Neural cell (in vitro differentiated cells): ENCODE data around the gene PID1. TPM values are rescaled to one million over a fixed set of nuclear protein-coding genes. Genes with fewer than 3 reads are reported as not detected.

ENCODE experiments used
- H2AFZ ChIP-seq: fragments of 200-600, 300-800 bp; sonication (generic), shearing (Covaris generic); 2 replicates; pipeline ENCODE4 v1.6.0; 2014; ENCODE audit warnings: low read depth, mild to moderate bottlenecking, antibody characterized with exemption, low read length, moderate library complexity
- H3F3A ChIP-seq: fragments of 200-600 bp; shearing (Covaris generic); 2 replicates; pipeline ENCODE4 v1.6.1; 2016; ENCODE audit warnings: mild to moderate bottlenecking, moderate library complexity, mixed read lengths, antibody characterized with exemption, low read length; ENCODE audit not compliant: insufficient read depth, poor library complexity, severe bottlenecking
- H3K27ac ChIP-seq: fragments of 200-600, 300-800 bp; sonication (generic), shearing (Covaris generic); 2 replicates; pipeline ENCODE4 v1.5.1; 2014; ENCODE audit warnings: mild to moderate bottlenecking, low read length, moderate library complexity
- H3K27me3 ChIP-seq: fragments of 300-800, 200-600 bp; sonication (generic), shearing (Covaris generic); 2 replicates; pipeline ENCODE4 v1.6.0; 2014; ENCODE audit warnings: mild to moderate bottlenecking, low read depth, low read length, moderate library complexity; ENCODE audit not compliant: insufficient read depth
- H3K36me3 ChIP-seq: fragments of 300-800, 200-600 bp; sonication (generic), shearing (Covaris generic); 2 replicates; pipeline ENCODE4 v1.5.1; 2014; ENCODE audit warnings: mild to moderate bottlenecking, antibody characterized with exemption, low read length, moderate library complexity; ENCODE audit not compliant: insufficient read depth
- H3K4me2 ChIP-seq: fragments of 300-800, 200-600 bp; sonication (generic), shearing (Covaris generic); 2 replicates; pipeline ENCODE4 v1.6.0; 2014; ENCODE audit warnings: mild to moderate bottlenecking, low read length
- H3K4me3 ChIP-seq: fragments of 300-800, 200-600 bp; sonication (generic), shearing (Covaris generic); 2 replicates; pipeline ENCODE4 v1.5.1; 2014; ENCODE audit warnings: mild to moderate bottlenecking, low read length, moderate library complexity
- H3K79me2 ChIP-seq: fragments of 200-600 bp; shearing (Covaris generic); replicated peaks from 2 replicates; pipeline ENCODE4 v1.6.0; 2014; ENCODE audit warnings: mild to moderate bottlenecking, low read length, moderate library complexity; ENCODE audit not compliant: insufficient read depth
- H3K9ac ChIP-seq: fragments of 300-800, 200-600 bp; sonication (generic), shearing (Covaris generic); 2 replicates; pipeline ENCODE4 v1.6.1; 2016; ENCODE audit warnings: mild to moderate bottlenecking, low read length, mixed read lengths
- H3K9me2 ChIP-seq: fragments of 200-600 bp; shearing (Covaris generic); 2 replicates; pipeline ENCODE4 v1.6.1; 2016; ENCODE audit warnings: mild to moderate bottlenecking, low read length, mixed read lengths; ENCODE audit not compliant: insufficient read depth
- H3K9me3 ChIP-seq: fragments of 200-600, 300-800 bp; sonication (generic), shearing (Covaris generic); 2 replicates; pipeline ENCODE4 v1.6.1; 2016; ENCODE audit warnings: mild to moderate bottlenecking, mixed run types, low read length, moderate library complexity, mixed read lengths
- H4K20me1 ChIP-seq: fragments of 200-600 bp; shearing (Covaris generic); 2 replicates; pipeline ENCODE4 v1.6.1; 2016; ENCODE audit warnings: mild to moderate bottlenecking, mixed run types; ENCODE audit not compliant: insufficient read depth
- CTCF ChIP-seq: fragments of 450-650 bp; IDR thresholded peaks from 2 replicates; pipeline ENCODE4 v1.5.1; 2014; ENCODE audit warnings: antibody characterized with exemption, mild to moderate bottlenecking, moderate library complexity; ENCODE audit not compliant: poor library complexity, severe bottlenecking
- EZH2 ChIP-seq: fragments of 200-600, 300-800 bp; shearing (Covaris generic), sonication (generic); IDR thresholded peaks from 2 replicates; pipeline ENCODE4 v1.6.1; 2014; ENCODE audit warnings: antibody characterized with exemption, low read length, borderline replicate concordance, mild to moderate bottlenecking; ENCODE audit not compliant: insufficient read depth, poor library complexity, severe bottlenecking
- POLR2AphosphoS5 ChIP-seq: IDR thresholded peaks from 2 replicates; pipeline ENCODE4 v1.6.1; 2012
- RAD21 ChIP-seq: fragments of 450-650 bp; conservative IDR thresholded peaks from 2 replicates; pipeline ENCODE4 v1.6.1; 2014; ENCODE audit warnings: antibody characterized with exemption, mild to moderate bottlenecking, moderate library complexity
- REST ChIP-seq: IDR thresholded peaks from 2 replicates; pipeline ENCODE4 v1.6.1; 2012; ENCODE audit warnings: borderline replicate concordance
- SMC3 ChIP-seq: fragments of 450-650 bp; conservative IDR thresholded peaks from 2 replicates; pipeline ENCODE4 v1.6.1; 2014; ENCODE audit warnings: antibody characterized with exemption, mild to moderate bottlenecking, moderate library complexity; ENCODE audit not compliant: poor library complexity
- polyA plus RNA-seq: library from polyadenylated mRNA; depleted of rRNA; stranded (reverse); fragments of >200 nt; gene quantifications from 2 replicates; pipeline ENCODE4 v1.2.3, GENCODE V29; 2014

Gene PID1
- polyA plus RNA-seq, 1 donor from 2014 or later = 11.0 TPM

- H3K4me3 ChIP-seq = no peak overlapping the region
Observed at GRCh38 chr2:229261076-229261475, 10.0 kb downstream of the PID1 start.

GRCh38 chr2:229257985-229258384 is 13.1 kb downstream of the PID1 start:
- no peak overlapping the region for H3K9ac ChIP-seq
- no peaks in the 10 kb centered on the region for H3F3A ChIP-seq
- H2AFZ ChIP-seq = no peak overlapping the region
- H3K9me2 ChIP-seq = no peaks in the 10 kb centered on the region
- H4K20me1 ChIP-seq = peaks cover 2% of the 10 kb centered on the region
- TF ChIP-seq POLR2AphosphoS5 = no peak
- TF ChIP-seq EZH2 = no peak
- no peak for TF ChIP-seq CTCF
- no peak for TF ChIP-seq REST
- no peak for TF ChIP-seq SMC3
- TF ChIP-seq RAD21 = no peak
- no peaks in the 10 kb centered on the region for H3K36me3 ChIP-seq
- no peaks in the 10 kb centered on the region for H3K27me3 ChIP-seq
- peaks cover 6% of the 10 kb centered on the region for H3K9me3 ChIP-seq
- no peak overlapping the region for H3K27ac ChIP-seq
- H3K79me2 ChIP-seq = no peaks in the 10 kb centered on the region
- no peak overlapping the region for H3K4me2 ChIP-seq
- H3K4me3 ChIP-seq = no peak overlapping the region

More at GRCh38 chr2:229261076-229261475, 10.0 kb downstream of the PID1 start:
- peaks cover 6% of the 10 kb centered on the region for H3K9me3 ChIP-seq
- no peak overlapping the region for H2AFZ ChIP-seq
- peaks cover 2% of the 10 kb centered on the region for H4K20me1 ChIP-seq
- no peak overlapping the region for H3K27ac ChIP-seq
- H3F3A ChIP-seq = no peaks in the 10 kb centered on the region
- no peak overlapping the region for H3K9ac ChIP-seq
- no peaks in the 10 kb centered on the region for H3K36me3 ChIP-seq
- H3K27me3 ChIP-seq = no peaks in the 10 kb centered on the region
- H3K9me2 ChIP-seq = no peaks in the 10 kb centered on the region
- no peaks in the 10 kb centered on the region for H3K79me2 ChIP-seq
- no peak for TF ChIP-seq CTCF
- TF ChIP-seq SMC3 = no peak
- TF ChIP-seq REST = no peak
- H3K4me2 ChIP-seq = no peak overlapping the region
